DND-41 (cell line): ENCODE measurements around the gene UBE2C.

ENCODE experiments used
- EZH2 ChIP-seq: IDR thresholded peaks from 3 replicates; pipeline ENCODE4 v1.6.1; 2012; ENCODE audit warnings: borderline replicate concordance, low read depth, mild to moderate bottlenecking, moderate library complexity, low read length, inconsistent platforms; ENCODE audit not compliant: severe bottlenecking
- TF ChIP-seq, protein P1 (sequence below): IDR thresholded peaks from 2 replicates; pipeline ENCODE4 v1.5.1; 2012; ENCODE audit warnings: borderline replicate concordance, low read length, moderate library complexity, mild to moderate bottlenecking; ENCODE audit not compliant: poor library complexity, severe bottlenecking; ENCODE audit errors: extremely low read depth

DNA sequence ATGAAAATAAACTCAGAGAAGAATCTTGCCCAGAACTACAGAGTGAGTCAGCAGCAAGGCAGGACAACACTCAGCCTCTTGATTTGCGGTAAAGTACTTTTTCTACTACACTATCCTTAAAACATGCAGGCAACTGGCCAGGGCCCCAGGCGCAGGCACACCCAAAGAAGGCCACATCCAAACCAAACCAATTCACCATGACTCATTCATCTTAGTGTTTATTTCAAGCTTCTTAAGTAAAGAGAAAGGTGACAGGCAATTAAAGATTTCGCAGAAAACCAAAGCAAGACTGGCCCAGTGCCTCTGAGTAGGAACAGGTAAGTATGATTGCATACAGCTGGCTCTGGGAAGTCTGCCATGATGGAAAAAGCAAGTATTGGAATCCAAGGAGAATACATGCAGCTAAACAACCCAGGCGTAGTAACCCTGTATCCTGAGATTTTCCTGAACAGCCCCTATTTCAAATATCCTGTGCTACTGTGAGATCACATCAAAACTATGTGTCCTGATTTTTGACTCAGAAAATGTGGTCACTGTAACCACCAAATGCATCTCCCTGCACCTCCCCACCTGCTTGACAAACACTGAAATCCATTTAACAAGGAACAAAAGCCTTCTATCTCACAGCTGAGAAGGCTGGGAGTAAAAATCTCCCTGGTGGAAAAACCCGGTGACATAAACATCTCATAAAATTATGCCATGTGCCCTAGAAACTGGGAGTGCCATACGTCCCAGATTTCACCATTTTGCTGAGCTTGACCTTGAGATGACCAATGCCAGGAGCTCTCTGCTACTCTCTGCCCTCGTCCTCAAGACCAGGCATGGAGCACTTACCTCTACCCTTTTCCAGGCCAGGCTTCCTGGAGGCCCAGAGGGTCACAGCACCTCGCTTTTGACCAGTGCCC is 33.2 kb upstream of the UBE2C start:
- TF ChIP-seq, protein P1, sequence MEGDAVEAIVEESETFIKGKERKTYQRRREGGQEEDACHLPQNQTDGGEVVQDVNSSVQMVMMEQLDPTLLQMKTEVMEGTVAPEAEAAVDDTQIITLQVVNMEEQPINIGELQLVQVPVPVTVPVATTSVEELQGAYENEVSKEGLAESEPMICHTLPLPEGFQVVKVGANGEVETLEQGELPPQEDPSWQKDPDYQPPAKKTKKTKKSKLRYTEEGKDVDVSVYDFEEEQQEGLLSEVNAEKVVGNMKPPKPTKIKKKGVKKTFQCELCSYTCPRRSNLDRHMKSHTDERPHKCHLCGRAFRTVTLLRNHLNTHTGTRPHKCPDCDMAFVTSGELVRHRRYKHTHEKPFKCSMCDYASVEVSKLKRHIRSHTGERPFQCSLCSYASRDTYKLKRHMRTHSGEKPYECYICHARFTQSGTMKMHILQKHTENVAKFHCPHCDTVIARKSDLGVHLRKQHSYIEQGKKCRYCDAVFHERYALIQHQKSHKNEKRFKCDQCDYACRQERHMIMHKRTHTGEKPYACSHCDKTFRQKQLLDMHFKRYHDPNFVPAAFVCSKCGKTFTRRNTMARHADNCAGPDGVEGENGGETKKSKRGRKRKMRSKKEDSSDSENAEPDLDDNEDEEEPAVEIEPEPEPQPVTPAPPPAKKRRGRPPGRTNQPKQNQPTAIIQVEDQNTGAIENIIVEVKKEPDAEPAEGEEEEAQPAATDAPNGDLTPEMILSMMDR, result no peak
- no peak for TF ChIP-seq EZH2
